Gastrocnemius medialis (tissue), 4 donors: ENCODE measurements around the gene VWC2.

Source experiments
- CTCF ChIP-seq, 5 experiments: fragments of 450-650 bp in 3 of 5; fragments of 200-600 bp in 2 of 5; sonication (generic) in 2 of 5; IDR thresholded peaks in 4 of 5; conservative IDR thresholded peaks in 1 of 5; 1 replicate in 4 of 5; 2 replicates in 1 of 5; pipeline ENCODE4 v1.5.1; 2016 to 2019; ENCODE audit warnings: antibody characterized with exemption in 5 of 5, mild to moderate bottlenecking in 3 of 5, moderate library complexity in 3 of 5
- POLR2A ChIP-seq, 2 donors: fragments of 450-650 bp; IDR thresholded peaks; one replicate each; pipeline ENCODE4 v1.6.1; 2017; ENCODE audit warnings: antibody characterized with exemption in 2 of 2, mild to moderate bottlenecking in 2 of 2, moderate library complexity in 2 of 2

- no peak for TF ChIP-seq POLR2A (IDR thresholded peaks at IDR 0.05)
- no peak for TF ChIP-seq CTCF (IDR thresholded peaks at IDR 0.05 in 4 of 5, conservative IDR thresholded peaks at IDR 0.05 in 1 of 5)
Measured at GRCh38 chr7:49873420-49873819, 100.0 kb downstream of the VWC2 start.
